ENCODE results near the gene STX4. TPM values are rescaled to one million over a fixed set of nuclear protein-coding genes. Genes with fewer than 3 reads are reported as not detected.
A peak's percentile ranks its signal among the peaks of the same experiment; 100 is the strongest.

The STX4 gene
- polyA plus RNA-seq, 4 donors, result 64.6 to 115 (median 91.5) TPM

GRCh38 chr16:30987581-30988190 is 45.7 kb upstream of the STX4 start:
- WGBS, 3 donors, result 91 to 94% (median 94%) methylated on average over 30 of the region's 30 CpGs
- DNase-seq (no peak), FAIRE-seq (no peak)
- no peaks in the 10 kb centered on the region for H3K9me3 ChIP-seq (ENCODE audit: control insufficient read depth in 2 of 2, insufficient read depth in 1 of 2, low read depth in 1 of 2, low read length in 1 of 2)
- no peak overlapping the region for H3K4me3 ChIP-seq (ENCODE audit: low read depth in 1 of 3, low read length in 3 of 3)
- no peak overlapping the region for H3K27ac ChIP-seq (ENCODE audit: low read depth in 1 of 3, low read length in 2 of 3)
- H3K27me3 ChIP-seq (ENCODE audit: control insufficient read depth in 3 of 3, insufficient read depth in 3 of 3, low read length in 3 of 3), result no peaks in the 10 kb centered on the region
- H3K4me1 ChIP-seq (ENCODE audit: control insufficient read depth in 3 of 3, insufficient read depth in 2 of 3, low read depth in 1 of 3, low read length in 2 of 3), result peaks cover 0 to 8% (median 0%) of the 10 kb centered on the region in 3 donors
- H3K36me3 ChIP-seq (ENCODE audit: control insufficient read depth in 3 of 3, insufficient read depth in 2 of 3, low read depth in 1 of 3, low read length in 3 of 3), result peaks cover 0 to 49% (median 7%) of the 10 kb centered on the region in 3 donors

- WGBS, 3 donors, result 67 to 84% (median 79%) methylated on average over 23 of the region's 23 CpGs
- Histone ChIP-seq H3K36me3 (ENCODE audit: control insufficient read depth in 3 of 3, insufficient read depth in 2 of 3, low read depth in 1 of 3, low read length in 3 of 3) (peaks cover 0 to 30% (median 0%) of the 10 kb centered on the region in 3 donors), H3K27ac (ENCODE audit: low read depth in 1 of 3, low read length in 2 of 3) (no peak overlapping the region), H3K4me1 (ENCODE audit: control insufficient read depth in 3 of 3, insufficient read depth in 2 of 3, low read depth in 1 of 3, low read length in 2 of 3) (peaks cover 0 to 8% (median 0%) of the 10 kb centered on the region in 3 donors), H3K4me3 (ENCODE audit: low read depth in 1 of 3, low read length in 3 of 3) (no peak overlapping the region), H3K9me3 (ENCODE audit: control insufficient read depth in 2 of 2, insufficient read depth in 1 of 2, low read depth in 1 of 2, low read length in 1 of 2) (no peaks in the 10 kb centered on the region), H3K27me3 (ENCODE audit: control insufficient read depth in 3 of 3, insufficient read depth in 3 of 3, low read length in 3 of 3) (no peaks in the 10 kb centered on the region)
- FAIRE-seq (no peak), DNase-seq (no peak)
Observed at GRCh38 chr16:30989469-30990047, 43.8 kb upstream of the STX4 start.

- H3K4me3 ChIP-seq (ENCODE audit: low read depth in 1 of 3, low read length in 3 of 3), result no peak overlapping the region
- H3K4me1 ChIP-seq (ENCODE audit: control insufficient read depth in 3 of 3, insufficient read depth in 2 of 3, low read depth in 1 of 3, low read length in 2 of 3), result peaks cover 0 to 8% (median 0%) of the 10 kb centered on the region in 3 donors
- no peak for FAIRE-seq
- no peak for DNase-seq
- H3K27ac ChIP-seq (ENCODE audit: low read depth in 1 of 3, low read length in 2 of 3), result no peak overlapping the region
- peaks cover 0 to 27% (median 0%) of the 10 kb centered on the region in 3 donors for H3K36me3 ChIP-seq (ENCODE audit: control insufficient read depth in 3 of 3, insufficient read depth in 2 of 3, low read depth in 1 of 3, low read length in 3 of 3)
- WGBS, 3 donors, result 76 to 77% (median 76%) methylated on average over 10 to 12 of the region's 12 CpGs
- H3K27me3 ChIP-seq (ENCODE audit: control insufficient read depth in 3 of 3, insufficient read depth in 3 of 3, low read length in 3 of 3), result no peaks in the 10 kb centered on the region
- H3K9me3 ChIP-seq (ENCODE audit: control insufficient read depth in 2 of 2, insufficient read depth in 1 of 2, low read depth in 1 of 2, low read length in 1 of 2), result no peaks in the 10 kb centered on the region
Observed at GRCh38 chr16:30990105-30990504, 43.3 kb upstream of the STX4 start.

- Histone ChIP-seq H3K9me3 (ENCODE audit: control insufficient read depth in 2 of 2, insufficient read depth in 1 of 2, low read depth in 1 of 2, low read length in 1 of 2) (no peaks in the 10 kb centered on the region), H3K4me1 (ENCODE audit: control insufficient read depth in 3 of 3, insufficient read depth in 2 of 3, low read depth in 1 of 3, low read length in 2 of 3) (peaks cover 0 to 2% (median 0%) of the 10 kb centered on the region in 3 donors), H3K4me3 (ENCODE audit: low read depth in 1 of 3, low read length in 3 of 3) (no peak overlapping the region), H3K36me3 (ENCODE audit: control insufficient read depth in 3 of 3, insufficient read depth in 2 of 3, low read depth in 1 of 3, low read length in 3 of 3) (peaks cover 0 to 22% (median 0%) of the 10 kb centered on the region in 3 donors), H3K27me3 (ENCODE audit: control insufficient read depth in 3 of 3, insufficient read depth in 3 of 3, low read length in 3 of 3) (no peaks in the 10 kb centered on the region), H3K27ac (ENCODE audit: low read depth in 1 of 3, low read length in 2 of 3) (no peak overlapping the region)
- no peak for DNase-seq
- WGBS, 3 donors, result 74 to 77% (median 75%) methylated on average over 8 of the region's 8 CpGs
- no peak for FAIRE-seq
Observed at GRCh38 chr16:30991052-30991451, 42.3 kb upstream of the STX4 start.

GRCh38 chr16:30992276-30992780 is 41.0 kb upstream of the STX4 start:
- DNase-seq (no peak), FAIRE-seq (no peak)
- Histone ChIP-seq H3K9me3 (ENCODE audit: control insufficient read depth in 2 of 2, insufficient read depth in 1 of 2, low read depth in 1 of 2, low read length in 1 of 2) (no peaks in the 10 kb centered on the region), H3K27ac (ENCODE audit: low read depth in 1 of 3, low read length in 2 of 3) (no peak overlapping the region), H3K4me3 (ENCODE audit: low read depth in 1 of 3, low read length in 3 of 3) (no peak overlapping the region), H3K36me3 (ENCODE audit: control insufficient read depth in 3 of 3, insufficient read depth in 2 of 3, low read depth in 1 of 3, low read length in 3 of 3) (peaks cover 0 to 13% (median 0%) of the 10 kb centered on the region in 3 donors), H3K4me1 (ENCODE audit: control insufficient read depth in 3 of 3, insufficient read depth in 2 of 3, low read depth in 1 of 3, low read length in 2 of 3) (peaks cover 0 to 8% (median 0%) of the 10 kb centered on the region in 3 donors), H3K27me3 (ENCODE audit: control insufficient read depth in 3 of 3, insufficient read depth in 3 of 3, low read length in 3 of 3) (no peaks in the 10 kb centered on the region)
- WGBS, 3 donors, result 86 to 89% (median 87%) methylated on average over 20 to 21 of the region's 21 CpGs

GRCh38 chr16:30992931-30993816 is 40.2 kb upstream of the STX4 start:
- Histone ChIP-seq H3K27me3 (ENCODE audit: control insufficient read depth in 3 of 3, insufficient read depth in 3 of 3, low read length in 3 of 3) (no peaks in the 10 kb centered on the region), H3K36me3 (ENCODE audit: control insufficient read depth in 3 of 3, insufficient read depth in 2 of 3, low read depth in 1 of 3, low read length in 3 of 3) (peaks cover 0 to 5% (median 0%) of the 10 kb centered on the region in 3 donors), H3K27ac (ENCODE audit: low read depth in 1 of 3, low read length in 2 of 3) (no peak overlapping the region), H3K4me3 (ENCODE audit: low read depth in 1 of 3, low read length in 3 of 3) (no peak overlapping the region), H3K9me3 (ENCODE audit: control insufficient read depth in 2 of 2, insufficient read depth in 1 of 2, low read depth in 1 of 2, low read length in 1 of 2) (no peaks in the 10 kb centered on the region), H3K4me1 (ENCODE audit: control insufficient read depth in 3 of 3, insufficient read depth in 2 of 3, low read depth in 1 of 3, low read length in 2 of 3) (peaks cover 0 to 16% (median 0%) of the 10 kb centered on the region in 3 donors)
- no peak for FAIRE-seq
- no peak for DNase-seq
- WGBS, 3 donors, result 81 to 84% (median 82%) methylated on average over 27 to 29 of the region's 29 CpGs

GRCh38 chr16:30995927-30996323 is 37.4 kb upstream of the STX4 start:
- no peaks in the 10 kb centered on the region for H3K27me3 ChIP-seq (ENCODE audit: control insufficient read depth in 3 of 3, insufficient read depth in 3 of 3, low read length in 3 of 3)
- H3K9me3 ChIP-seq (ENCODE audit: control insufficient read depth in 2 of 2, insufficient read depth in 1 of 2, low read depth in 1 of 2, low read length in 1 of 2), result no peaks in the 10 kb centered on the region
- FAIRE-seq (no peak), DNase-seq (no peak)
- H3K4me3 ChIP-seq (ENCODE audit: low read depth in 1 of 3, low read length in 3 of 3), result no peak overlapping the region
- peak overlapping the region in 1 of 3 donors; percentile 90 for H3K27ac ChIP-seq (ENCODE audit: low read depth in 1 of 3, low read length in 2 of 3)
- no peaks in the 10 kb centered on the region for H3K36me3 ChIP-seq (ENCODE audit: control insufficient read depth in 3 of 3, insufficient read depth in 2 of 3, low read depth in 1 of 3, low read length in 3 of 3)
- peaks cover 0 to 32% (median 0%) of the 10 kb centered on the region in 3 donors for H3K4me1 ChIP-seq (ENCODE audit: control insufficient read depth in 3 of 3, insufficient read depth in 2 of 3, low read depth in 1 of 3, low read length in 2 of 3)
- WGBS, 3 donors, result 69 to 74% (median 73%) methylated on average over 11 of the region's 11 CpGs

DNA sequence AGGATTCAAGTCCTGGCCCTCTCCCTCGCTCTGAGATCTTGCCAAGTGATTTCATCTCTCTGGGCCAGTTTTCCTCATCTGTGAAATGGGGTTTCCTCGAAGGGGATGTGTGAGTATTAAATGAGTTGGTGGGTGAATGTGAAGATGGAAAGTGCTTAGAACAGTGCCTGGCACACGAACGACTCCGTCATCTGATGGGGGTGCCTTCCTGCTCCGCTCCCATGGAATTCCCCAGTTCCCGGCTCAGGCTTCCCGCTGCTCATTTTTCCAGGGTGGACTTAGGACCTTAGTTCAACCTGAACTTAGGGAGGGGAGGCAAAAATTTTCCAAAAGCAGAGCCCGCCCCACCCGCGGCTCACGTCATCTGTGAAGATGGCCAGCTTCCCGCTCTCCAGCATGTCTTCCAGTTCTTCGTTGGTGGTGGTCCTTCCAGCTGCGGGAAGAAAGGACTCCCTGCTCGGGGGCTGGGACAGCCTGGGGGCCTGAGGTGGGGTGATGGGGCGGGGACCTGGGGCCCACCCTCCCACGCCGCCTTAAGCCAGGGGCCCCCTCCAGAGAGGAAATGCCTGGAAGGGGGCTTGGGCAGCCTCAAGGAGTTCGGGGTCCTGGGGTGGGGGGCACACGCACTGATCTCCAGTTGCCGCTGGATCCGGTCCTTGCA is 36.9 kb upstream of the STX4 start:
- H3K36me3 ChIP-seq (ENCODE audit: control insufficient read depth in 3 of 3, insufficient read depth in 2 of 3, low read depth in 1 of 3, low read length in 3 of 3), result no peaks in the 10 kb centered on the region
- no peak for FAIRE-seq
- DNase-seq, result peak; percentile 62 to 72
- H3K9me3 ChIP-seq (ENCODE audit: control insufficient read depth in 2 of 2, insufficient read depth in 1 of 2, low read depth in 1 of 2, low read length in 1 of 2), result no peaks in the 10 kb centered on the region
- peak overlapping the region in 2 of 3 donors; percentile 31 to 51 for H3K4me3 ChIP-seq (ENCODE audit: low read depth in 1 of 3, low read length in 3 of 3)
- no peaks in the 10 kb centered on the region for H3K27me3 ChIP-seq (ENCODE audit: control insufficient read depth in 3 of 3, insufficient read depth in 3 of 3, low read length in 3 of 3)
- peaks cover 0 to 32% (median 0%) of the 10 kb centered on the region in 3 donors for H3K4me1 ChIP-seq (ENCODE audit: control insufficient read depth in 3 of 3, insufficient read depth in 2 of 3, low read depth in 1 of 3, low read length in 2 of 3)
- WGBS, 3 donors, result 8 to 16% (median 13%) methylated on average over 23 of the region's 23 CpGs
- peak overlapping the region in 2 of 3 donors; percentile 28 to 90 for H3K27ac ChIP-seq (ENCODE audit: low read depth in 1 of 3, low read length in 2 of 3)
